ENCODE data around the gene PPP1R9B. TPM values are rescaled to one million over a fixed set of nuclear protein-coding genes. Genes with fewer than 3 reads are reported as not detected.

Gene PPP1R9B
- total RNA-seq, 1 experiment from 2014 or later = 61.3 TPM

DNA sequence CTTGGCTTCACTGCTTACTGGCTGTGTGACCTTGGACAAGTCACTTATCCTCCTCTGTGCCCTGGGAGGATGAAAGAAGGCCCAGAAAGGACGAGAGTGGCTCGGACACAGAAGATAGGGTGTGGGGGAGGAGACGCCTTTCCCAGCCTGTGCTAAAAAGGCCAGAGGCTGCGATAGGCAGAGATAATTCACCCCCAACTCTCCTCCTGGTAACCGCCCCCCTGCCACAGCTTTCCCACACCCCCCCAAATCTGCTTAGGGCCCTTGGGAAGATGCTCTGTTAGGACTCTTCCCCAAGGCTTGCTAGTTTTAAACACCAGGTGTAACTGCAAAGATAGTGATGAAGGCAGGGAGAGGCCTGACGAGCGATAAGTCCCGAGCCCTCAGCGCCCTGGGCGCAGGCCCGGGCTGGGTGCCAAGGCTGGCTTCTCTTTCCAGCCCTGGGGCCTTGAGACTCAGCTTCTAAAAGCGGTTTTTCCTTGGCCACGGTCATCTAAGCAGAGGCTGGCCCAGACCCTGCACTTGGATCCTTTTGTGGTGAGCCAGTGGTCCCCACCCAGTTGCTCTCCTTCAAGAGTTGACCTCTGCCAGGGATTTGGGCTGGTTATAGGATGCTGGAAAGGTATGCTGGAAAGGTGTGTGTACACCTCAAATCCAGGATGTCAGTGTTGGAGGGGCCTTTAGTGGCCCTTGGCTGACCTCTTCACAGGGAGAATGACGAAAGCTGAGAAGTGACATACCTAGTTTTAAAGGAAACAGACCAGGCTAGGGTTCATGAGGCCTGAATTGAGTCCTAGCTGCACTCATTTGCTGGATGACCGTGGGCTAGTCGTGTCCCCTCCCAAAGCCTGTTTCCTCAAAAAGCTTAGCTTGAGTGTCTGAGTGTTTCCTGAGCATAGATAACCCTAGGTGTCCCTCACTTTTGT is 3.4 kb upstream of the PPP1R9B start:
- no peak for DNase-seq (ENCODE audit: low spot score)
- Histone ChIP-seq H3K36me3 (ENCODE audit: insufficient read depth, low read length, poor library complexity, severe bottlenecking) (no peaks in the 10 kb centered on the region), H3K27me3 (replicated peaks; ENCODE audit: insufficient read depth, low read depth, low read length, poor library complexity) (no peaks in the 10 kb centered on the region), H3K4me1 (ENCODE audit: insufficient read depth, low read length, poor library complexity, severe bottlenecking) (peaks cover 18% of the 10 kb centered on the region), H3K9me3 (ENCODE audit: low read depth, low read length, poor library complexity, severe bottlenecking) (no peaks in the 10 kb centered on the region), H3K4me3 (ENCODE audit: low read depth, low read length, poor library complexity, severe bottlenecking) (no peak overlapping the region), H3K27ac (ENCODE audit: low read depth, low read length, poor library complexity, severe bottlenecking) (no peak overlapping the region)
- ChIA-PET CTCF (interaction anchor here (0.7 kb wide), 1 partner anchor 23 kb away, joined by 3 read pairs; no protein-coding TSS in a partner anchor), POLR2A (ENCODE audit: low non-redundant PET) (interaction anchor here (0.6 kb wide), 1 partner anchor 1171 kb away, joined by 10 read pairs; no protein-coding TSS in a partner anchor)
- no TSS peak for BruUV-seq (replicated peaks)
- TF ChIP-seq, protein P1, sequence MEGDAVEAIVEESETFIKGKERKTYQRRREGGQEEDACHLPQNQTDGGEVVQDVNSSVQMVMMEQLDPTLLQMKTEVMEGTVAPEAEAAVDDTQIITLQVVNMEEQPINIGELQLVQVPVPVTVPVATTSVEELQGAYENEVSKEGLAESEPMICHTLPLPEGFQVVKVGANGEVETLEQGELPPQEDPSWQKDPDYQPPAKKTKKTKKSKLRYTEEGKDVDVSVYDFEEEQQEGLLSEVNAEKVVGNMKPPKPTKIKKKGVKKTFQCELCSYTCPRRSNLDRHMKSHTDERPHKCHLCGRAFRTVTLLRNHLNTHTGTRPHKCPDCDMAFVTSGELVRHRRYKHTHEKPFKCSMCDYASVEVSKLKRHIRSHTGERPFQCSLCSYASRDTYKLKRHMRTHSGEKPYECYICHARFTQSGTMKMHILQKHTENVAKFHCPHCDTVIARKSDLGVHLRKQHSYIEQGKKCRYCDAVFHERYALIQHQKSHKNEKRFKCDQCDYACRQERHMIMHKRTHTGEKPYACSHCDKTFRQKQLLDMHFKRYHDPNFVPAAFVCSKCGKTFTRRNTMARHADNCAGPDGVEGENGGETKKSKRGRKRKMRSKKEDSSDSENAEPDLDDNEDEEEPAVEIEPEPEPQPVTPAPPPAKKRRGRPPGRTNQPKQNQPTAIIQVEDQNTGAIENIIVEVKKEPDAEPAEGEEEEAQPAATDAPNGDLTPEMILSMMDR (conservative IDR thresholded peaks at IDR 0.05; ENCODE audit: low read depth, low read length) = no peak
- no peak for TF ChIP-seq EZH2 (IDR thresholded peaks at IDR 0.05; ENCODE audit: borderline replicate concordance, low read depth, low read length, poor library complexity, severe bottlenecking)
- intact Hi-C loops (cut with micrococcal nuclease; ENCODE audit: unreplicated experiment) = no loop called here

DNA sequence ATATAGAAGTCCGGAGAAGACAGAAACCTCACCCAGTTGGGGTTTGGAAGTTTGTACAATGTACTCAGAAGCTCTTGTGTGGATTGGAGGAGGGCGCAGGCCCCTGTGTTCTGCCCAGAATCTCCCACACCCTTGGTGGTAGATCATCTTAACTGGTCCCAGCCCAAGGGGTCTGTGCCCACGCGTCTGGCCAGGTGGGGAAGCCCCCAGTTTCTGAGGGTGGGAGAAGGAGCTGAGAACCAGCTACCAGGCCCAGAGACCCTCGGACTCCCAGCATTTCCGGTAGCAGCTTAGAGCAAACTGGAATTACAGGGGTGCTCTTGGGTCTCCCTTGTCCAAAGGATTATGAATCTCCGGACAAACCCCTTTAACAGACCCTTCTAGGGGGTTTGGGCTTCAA is 2.3 kb upstream of the PPP1R9B start:
- no peaks in the 10 kb centered on the region for H3K36me3 ChIP-seq (ENCODE audit: insufficient read depth, low read length, poor library complexity, severe bottlenecking)
- H3K27ac ChIP-seq (ENCODE audit: low read depth, low read length, poor library complexity, severe bottlenecking) = peak overlapping the region; percentile 55
- TF ChIP-seq EZH2 (IDR thresholded peaks at IDR 0.05; ENCODE audit: borderline replicate concordance, low read depth, low read length, poor library complexity, severe bottlenecking) = no peak
- TF ChIP-seq, protein P1 (conservative IDR thresholded peaks at IDR 0.05; ENCODE audit: low read depth, low read length) = no peak
- BruUV-seq (replicated peaks) = no TSS peak
- H3K9me3 ChIP-seq (ENCODE audit: low read depth, low read length, poor library complexity, severe bottlenecking) = no peaks in the 10 kb centered on the region
- intact Hi-C loops (cut with micrococcal nuclease; ENCODE audit: unreplicated experiment) = no loop called here
- POLR2A ChIA-PET (ENCODE audit: low non-redundant PET) = interaction anchor here (0.5 kb wide), 2 partner anchors 27 to 257 kb away, joined by 8 to 9 read pairs; no protein-coding TSS in a partner anchor
- no peak for DNase-seq (ENCODE audit: low spot score)
- peaks cover 26% of the 10 kb centered on the region for H3K4me1 ChIP-seq (ENCODE audit: insufficient read depth, low read length, poor library complexity, severe bottlenecking)
- H3K4me3 ChIP-seq (ENCODE audit: low read depth, low read length, poor library complexity, severe bottlenecking) = peak overlapping the region; percentile 82
- no peaks in the 10 kb centered on the region for H3K27me3 ChIP-seq (replicated peaks; ENCODE audit: insufficient read depth, low read depth, low read length, poor library complexity)
- CTCF ChIA-PET = interaction anchor here (1.5 kb wide), 2 partner anchors 13 to 58 kb away, joined by 4 to 7 read pairs; no protein-coding TSS in a partner anchor

DNA sequence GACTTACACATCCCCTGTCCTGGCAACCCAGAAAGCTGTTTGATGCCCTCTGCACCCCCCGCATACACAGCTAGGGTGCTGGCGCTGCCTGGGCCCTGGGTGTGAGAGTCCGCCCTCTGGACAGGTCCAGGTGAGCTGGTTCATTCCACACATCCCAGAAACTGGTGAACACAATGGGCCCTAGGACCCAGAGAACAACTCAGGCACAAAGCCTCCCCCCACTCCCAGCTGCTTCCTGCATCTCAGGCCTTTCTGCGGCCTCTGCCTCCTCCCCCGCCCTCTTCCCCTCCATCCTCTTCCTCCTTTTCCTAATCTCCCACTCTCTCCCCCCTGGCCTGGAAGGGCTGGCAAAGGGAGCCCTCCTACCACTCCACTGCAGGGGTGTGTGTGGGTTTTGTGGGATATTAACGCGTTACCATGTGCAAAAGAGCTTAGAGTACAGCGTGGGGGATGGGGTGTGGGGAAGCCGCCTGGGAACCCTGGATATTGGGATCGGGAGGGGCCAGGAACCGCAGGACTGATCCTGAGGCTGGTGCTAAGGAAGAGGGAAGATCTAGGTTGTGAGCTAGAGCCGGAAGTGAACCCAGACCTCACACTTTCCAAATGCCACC is 1.6 kb upstream of the PPP1R9B start:
- no peaks in the 10 kb centered on the region for H3K36me3 ChIP-seq (ENCODE audit: insufficient read depth, low read length, poor library complexity, severe bottlenecking)
- peak; percentile 91 for DNase-seq (ENCODE audit: low spot score)
- no peaks in the 10 kb centered on the region for H3K9me3 ChIP-seq (ENCODE audit: low read depth, low read length, poor library complexity, severe bottlenecking)
- peak overlapping the region; percentile 82 for H3K4me3 ChIP-seq (ENCODE audit: low read depth, low read length, poor library complexity, severe bottlenecking)
- no peaks in the 10 kb centered on the region for H3K27me3 ChIP-seq (replicated peaks; ENCODE audit: insufficient read depth, low read depth, low read length, poor library complexity)
- TF ChIP-seq, protein P1 (conservative IDR thresholded peaks at IDR 0.05; ENCODE audit: low read depth, low read length) = no peak
- TF ChIP-seq EZH2 (IDR thresholded peaks at IDR 0.05; ENCODE audit: borderline replicate concordance, low read depth, low read length, poor library complexity, severe bottlenecking) = no peak
- H3K4me1 ChIP-seq (ENCODE audit: insufficient read depth, low read length, poor library complexity, severe bottlenecking) = peaks cover 33% of the 10 kb centered on the region
- ChIA-PET POLR2A (ENCODE audit: low non-redundant PET) (interaction anchor here (0.5 to 0.8 kb wide), 2 partner anchors 37 to 257 kb away, joined by 8 to 11 read pairs; no protein-coding TSS in a partner anchor), CTCF (interaction anchor here (0.9 to 1.5 kb wide), 4 partner anchors 12 to 146 kb away, joined by 4 to 10 read pairs (median 6); no protein-coding TSS in a partner anchor)
- intact Hi-C loops (cut with micrococcal nuclease; ENCODE audit: unreplicated experiment) = no loop called here
- BruUV-seq (replicated peaks) = no TSS peak
- peak overlapping the region; percentile 55 for H3K27ac ChIP-seq (ENCODE audit: low read depth, low read length, poor library complexity, severe bottlenecking)
